GM23248 (cell line): ENCODE results near the gene CABCOCO1. TPM values are rescaled to one million over a fixed set of nuclear protein-coding genes. Genes with fewer than 3 reads are reported as not detected.

ENCODE experiments used
- DNase-seq: peaks from one replicate; pipeline ENCODE4 v3.0.0-alpha.2; 2015
- H2AFZ ChIP-seq: fragments of 200-600 bp; sonication (generic); 2 replicates; pipeline ENCODE4 v1.6.1; 2016; ENCODE audit warnings: antibody characterized with exemption
- H3F3A ChIP-seq: fragments of 200-600 bp; sonication (generic); 2 replicates; pipeline ENCODE4 v1.6.1; 2016; ENCODE audit warnings: mild to moderate bottlenecking, antibody characterized with exemption, mixed run types; ENCODE audit not compliant: insufficient read depth
- H3K27ac ChIP-seq: fragments of 200-600 bp; sonication (generic); 2 replicates; pipeline ENCODE4 v1.5.1; 2016; ENCODE audit warnings: mild to moderate bottlenecking
- H3K27me3 ChIP-seq: fragments of 200-600 bp; sonication (generic); replicated peaks from 2 replicates; pipeline ENCODE4 v1.6.1; 2016; ENCODE audit warnings: mild to moderate bottlenecking; ENCODE audit not compliant: insufficient read depth
- H3K36me3 ChIP-seq: fragments of 200-600 bp; sonication (generic); 2 replicates; pipeline ENCODE4 v1.6.1; 2016; ENCODE audit warnings: low read depth, mild to moderate bottlenecking
- H3K4me1 ChIP-seq: fragments of 200-600 bp; sonication (generic); 2 replicates; pipeline ENCODE4 v1.6.1; 2016; ENCODE audit warnings: mild to moderate bottlenecking; ENCODE audit not compliant: insufficient read depth
- H3K4me2 ChIP-seq: fragments of 200-600 bp; sonication (generic); one replicate; pipeline ENCODE4 v1.6.1; 2016; ENCODE audit warnings: mild to moderate bottlenecking; ENCODE audit not compliant: unreplicated experiment
- H3K4me3 ChIP-seq: fragments of 200-600 bp; sonication (generic); 2 replicates; pipeline ENCODE4 v1.5.1; 2016; ENCODE audit warnings: mild to moderate bottlenecking
- H3K79me2 ChIP-seq: fragments of 200-600 bp; sonication (generic); 2 replicates; pipeline ENCODE4 v1.6.1; 2016; ENCODE audit warnings: mild to moderate bottlenecking; ENCODE audit not compliant: insufficient read depth
- H3K9ac ChIP-seq: fragments of 200-600 bp; sonication (generic); 2 replicates; pipeline ENCODE4 v1.6.1; 2016; ENCODE audit warnings: mild to moderate bottlenecking
- H3K9me2 ChIP-seq: fragments of 200-600 bp; sonication (generic); 2 replicates; pipeline ENCODE4 v1.6.1; 2016; ENCODE audit warnings: mixed run types, mild to moderate bottlenecking, moderate library complexity; ENCODE audit not compliant: insufficient read depth
- H3K9me3 ChIP-seq: fragments of 200-600 bp; sonication (generic); one replicate; pipeline ENCODE4 v1.6.1; 2017; ENCODE audit warnings: low read depth
- H4K20me1 ChIP-seq: fragments of 200-600 bp; sonication (generic); 2 replicates; pipeline ENCODE4 v1.6.0; 2016; ENCODE audit not compliant: insufficient read depth
- EZH2 ChIP-seq: fragments of 200-600 bp; sonication (generic); IDR thresholded peaks from 2 replicates; pipeline ENCODE4 v1.6.1; 2018; ENCODE audit warnings: antibody characterized with exemption, mild to moderate bottlenecking; ENCODE audit not compliant: insufficient read depth, poor library complexity, severe bottlenecking
- EZH2phosphoT487 ChIP-seq: fragments of 200-600 bp; sonication (generic); IDR thresholded peaks from 2 replicates; pipeline ENCODE4 v1.6.1; 2018; ENCODE audit warnings: antibody characterized with exemption, moderate library complexity, mild to moderate bottlenecking, low read depth; ENCODE audit not compliant: insufficient read depth
- WGBS, 2 experiments: methylation state at CpG; one replicate each; pipeline ENCODE4 v1.1.6; 2015 to 2017; ENCODE audit warnings: low lambda C conversion rate in 2 of 2, low coverage in 1 of 2; ENCODE audit errors: missing lambda C conversion rate in 2 of 2; 5-methylcytosine and 5-hydroxymethylcytosine counted together
- in situ Hi-C: fragments of 300-500 bp; cut with MboI; formaldehyde crosslinking; loops from 2 replicates; pipeline ENCODE4 v1.15.0; 2020
- polyA plus RNA-seq: library from polyadenylated mRNA; unstranded; fragments of >200 nt; fragmentation: Nextera tagmentation; extraction: Ambion mirVana; gene quantifications from 2 replicates; pipeline ENCODE4 v1.2.1, GENCODE V29; 2016
- total RNA-seq: library from RNA; depleted of rRNA; stranded (reverse); fragments of >200 nt; shearing (Covaris generic); gene quantifications from 2 replicates; pipeline ENCODE4 v1.2.3, GENCODE V29; 2014

The CABCOCO1 gene
- total and polyA plus RNA-seq, 2 experiments from 2014 or later = 0.22 to 1.1 TPM

DNA sequence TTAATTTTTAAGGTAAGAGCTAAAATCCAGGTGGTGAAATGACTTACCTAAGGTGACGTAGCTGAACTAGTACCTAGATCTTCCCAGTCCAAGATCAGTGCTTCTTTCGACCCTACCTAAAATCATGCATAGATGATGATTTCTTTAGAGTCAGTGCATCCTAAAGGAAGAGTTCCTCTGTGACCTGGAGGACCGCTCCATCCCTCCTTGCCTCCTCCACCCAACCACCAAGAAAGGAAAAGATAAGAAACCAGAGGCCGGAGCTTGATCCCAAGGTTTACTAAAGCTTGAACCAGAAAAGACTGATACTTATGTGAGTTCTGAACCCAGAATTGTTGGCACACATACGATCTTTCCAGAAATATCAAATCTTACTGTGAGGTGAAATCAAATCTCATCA is 101.8 kb downstream of the CABCOCO1 start:
- no peak overlapping the region for H3K4me3 ChIP-seq
- no peak overlapping the region for H3K9ac ChIP-seq
- in situ Hi-C loops = loop anchor here (25.0 kb wide), 1 partner anchor 473 kb away; no protein-coding TSS in a partner anchor
- no peak overlapping the region for H3K4me2 ChIP-seq
- H3K9me3 ChIP-seq = no peaks in the 10 kb centered on the region
- H3K27me3 ChIP-seq = no peaks in the 10 kb centered on the region
- no peaks in the 10 kb centered on the region for H3K36me3 ChIP-seq
- H3K79me2 ChIP-seq = no peaks in the 10 kb centered on the region
- peaks cover 15% of the 10 kb centered on the region for H3K4me1 ChIP-seq
- no peak overlapping the region for H3K27ac ChIP-seq
- H4K20me1 ChIP-seq = no peaks in the 10 kb centered on the region
- H2AFZ ChIP-seq = no peak overlapping the region
- 96 to 97% methylated on average over 5 of the region's 5 CpGs for WGBS, 2 experiments
- H3F3A ChIP-seq = peaks cover 11% of the 10 kb centered on the region
- no peak for DNase-seq
- no peaks in the 10 kb centered on the region for H3K9me2 ChIP-seq
- TF ChIP-seq EZH2phosphoT487 (no peak), EZH2 (no peak)

DNA sequence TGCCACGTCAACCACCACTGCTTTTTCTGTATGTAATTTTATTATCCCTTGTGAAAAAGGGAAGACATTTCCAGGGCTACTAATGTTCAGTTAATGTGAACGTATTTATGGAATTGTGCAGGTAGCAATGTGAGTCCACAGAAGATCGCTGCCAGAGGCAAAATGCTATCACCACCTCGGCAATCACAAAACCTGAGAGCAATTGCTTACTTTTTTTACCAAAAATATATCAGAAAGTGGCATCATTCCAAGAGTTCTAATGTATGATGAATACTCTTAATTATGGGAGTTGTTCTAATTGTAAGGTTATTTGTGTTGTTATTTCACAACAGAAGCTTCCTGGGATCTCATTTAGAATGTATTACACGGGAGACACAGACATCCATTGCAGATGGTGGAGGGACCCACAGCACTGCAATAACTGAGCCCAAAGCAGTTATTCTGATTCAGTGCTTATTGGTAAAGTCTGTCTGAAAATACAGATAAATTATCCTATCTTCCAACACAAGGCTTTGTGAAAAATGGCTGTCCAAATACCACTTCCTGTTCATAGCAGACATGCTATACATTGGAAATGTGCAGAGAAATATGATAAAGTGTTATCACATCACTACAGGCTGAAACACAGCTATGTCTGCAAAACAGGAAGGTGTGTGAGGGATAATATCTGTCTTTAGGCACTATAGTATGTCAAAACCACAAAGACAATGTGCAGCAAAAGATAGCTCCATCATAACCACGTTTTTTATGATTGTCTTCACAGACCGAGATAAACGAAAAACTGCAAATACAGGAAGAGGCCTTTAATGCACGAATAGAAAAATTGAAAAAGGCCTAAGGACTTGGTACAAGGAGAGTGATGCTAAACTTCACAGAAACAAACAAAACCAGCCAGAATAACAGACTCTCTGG is 102.7 kb downstream of the CABCOCO1 start:
- Histone ChIP-seq H3K4me1 (peaks cover 14% of the 10 kb centered on the region), H4K20me1 (no peaks in the 10 kb centered on the region), H3K79me2 (no peaks in the 10 kb centered on the region), H3K27me3 (no peaks in the 10 kb centered on the region), H3K9me2 (no peaks in the 10 kb centered on the region), H3K9me3 (no peaks in the 10 kb centered on the region), H3K4me3 (no peak overlapping the region), H3F3A (peaks cover 10% of the 10 kb centered on the region), H3K36me3 (no peaks in the 10 kb centered on the region), H2AFZ (no peak overlapping the region), H3K27ac (no peak overlapping the region), H3K9ac (no peak overlapping the region), H3K4me2 (no peak overlapping the region)
- in situ Hi-C loops = loop anchor here (25.0 kb wide), 1 partner anchor 472 kb away; no protein-coding TSS in a partner anchor
- 73 to 75% methylated on average over 9 of the region's 9 CpGs for WGBS, 2 experiments
- TF ChIP-seq EZH2 = no peak
- TF ChIP-seq EZH2phosphoT487 = no peak
- DNase-seq = no peak

- H4K20me1 ChIP-seq = no peaks in the 10 kb centered on the region
- no peaks in the 10 kb centered on the region for H3K36me3 ChIP-seq
- H3K4me1 ChIP-seq = no peaks in the 10 kb centered on the region
- 24 to 50% methylated on average over 1 of the region's 1 CpG for whole genome bisulfite sequencing, 2 experiments
- H3K9me3 ChIP-seq = no peaks in the 10 kb centered on the region
- no peak overlapping the region for H3K27ac ChIP-seq
- no peak for TF ChIP-seq EZH2
- no peak for TF ChIP-seq EZH2phosphoT487
- no peak overlapping the region for H3K9ac ChIP-seq
- H3K79me2 ChIP-seq = no peaks in the 10 kb centered on the region
- H2AFZ ChIP-seq = no peak overlapping the region
- no peaks in the 10 kb centered on the region for H3F3A ChIP-seq
- H3K9me2 ChIP-seq = no peaks in the 10 kb centered on the region
- no peak overlapping the region for H3K4me3 ChIP-seq
- DNase-seq = no peak
- no peaks in the 10 kb centered on the region for H3K27me3 ChIP-seq
- H3K4me2 ChIP-seq = no peak overlapping the region
- in situ Hi-C loops = loop anchor here (25.0 kb wide), 1 partner anchor 470 kb away; no protein-coding TSS in a partner anchor
Observed at GRCh38 chr10:61766927-61767326, 104.2 kb downstream of the CABCOCO1 start.

- Histone ChIP-seq H2AFZ (no peak overlapping the region), H3K4me3 (no peak overlapping the region), H3K9me2 (no peaks in the 10 kb centered on the region), H3K27ac (no peak overlapping the region), H3K36me3 (no peaks in the 10 kb centered on the region), H4K20me1 (no peaks in the 10 kb centered on the region), H3K9me3 (no peaks in the 10 kb centered on the region), H3K9ac (no peak overlapping the region), H3F3A (no peaks in the 10 kb centered on the region), H3K27me3 (no peaks in the 10 kb centered on the region), H3K79me2 (no peaks in the 10 kb centered on the region), H3K4me1 (no peaks in the 10 kb centered on the region), H3K4me2 (no peak overlapping the region)
- in situ Hi-C loops = loop anchor here (25.0 kb wide), 1 partner anchor 463 kb away; no protein-coding TSS in a partner anchor
- 67 to 68% methylated on average over 3 of the region's 3 CpGs for WGBS, 2 experiments
- no peak for DNase-seq
- TF ChIP-seq EZH2 = no peak
- no peak for TF ChIP-seq EZH2phosphoT487
Observed at GRCh38 chr10:61774031-61774430, 111.3 kb downstream of the CABCOCO1 start.
